Tibial artery (tissue), 4 donors: ENCODE results near the gene KAT2A.

Source experiments
- DNase-seq, 2 donors: peaks; one replicate each; pipeline ENCODE4 v3.0.0-alpha.2; 2019
- H3K27ac ChIP-seq, 2 donors: fragments of 200-600 bp; sonication (generic) in 1 of 2; 1 replicate in 1 of 2; 2 replicates in 1 of 2; pipeline ENCODE4 v1.5.1; 2018 to 2019; ENCODE audit warnings: mild to moderate bottlenecking in 1 of 2
- H3K27me3 ChIP-seq, 2 donors: fragments of 200-600 bp; sonication (generic) in 1 of 2; one replicate each; pipeline versions ENCODE4 v1.5.1 to v1.6.0; 2016 to 2019
- H3K36me3 ChIP-seq, 3 donors: fragments of 200-600 bp; sonication (generic) in 2 of 3; one replicate each; pipeline ENCODE4 v1.5.1; 2016 to 2019; ENCODE audit warnings: mild to moderate bottlenecking in 2 of 3
- H3K4me1 ChIP-seq, 4 donors: fragments of 200-600 bp; sonication (generic) in 2 of 4; 1 replicate in 3 of 4; 2 replicates in 1 of 4; pipeline ENCODE4 v1.5.1; 2016 to 2019
- H3K4me3 ChIP-seq, 2 donors: fragments of 200-600 bp; sonication (generic) in 1 of 2; 1 replicate in 1 of 2; 2 replicates in 1 of 2; pipeline ENCODE4 v1.5.1; 2018 to 2019; ENCODE audit warnings: mild to moderate bottlenecking in 2 of 2
- H3K9me3 ChIP-seq, 3 donors: fragments of 200-600 bp; sonication (generic) in 1 of 3; one replicate each; pipeline ENCODE4 v1.5.1; 2016 to 2019
- CTCF ChIP-seq, 2 experiments: fragments of 200-600 bp in 1 of 2; fragments of 450-650 bp in 1 of 2; IDR thresholded peaks; one replicate each; pipeline ENCODE4 v1.5.1; 2017 to 2019; ENCODE audit warnings: antibody characterized with exemption in 2 of 2, mild to moderate bottlenecking in 1 of 2, moderate library complexity in 1 of 2
- intact Hi-C: fragments of 100-400 bp; cut with DNase I; formaldehyde crosslinking; loops from one replicate; pipeline ENCODE4 v1.15.0; 2023; ENCODE audit warnings: low total_unique reads

Gene KAT2A

GRCh38 chr17:42097691-42098631 lies 23.2 kb downstream of the KAT2A start, which contains the start of gene ZNF385C:
ZNF385C (minus strand) TSS chr17:42098473; CDS start chr17:42063056, 35,417 bp downstream.
- Histone ChIP-seq H3K9me3 (no peaks in the 10 kb centered on the region), H3K36me3 (peaks cover 0 to 8% (median 0%) of the 10 kb centered on the region in 3 donors), H3K27me3 (peaks cover 0 to 44% of the 10 kb centered on the region in 2 donors), H3K27ac (no peak within 1 kb of the TSS), H3K4me1 (peaks cover 0 to 13% (median 6%) of the 10 kb centered on the region in 4 donors), H3K4me3 (no peak within 1 kb of the TSS)
- TF ChIP-seq CTCF (IDR thresholded peaks at IDR 0.05) = no peak
- intact Hi-C loops = no loop called here
- DNase-seq = no peak

GRCh38 chr17:42096360-42097111 lies 24.6 kb downstream of the KAT2A start:
- intact Hi-C loops = no loop called here
- peaks cover 0 to 12% (median 5%) of the 10 kb centered on the region in 4 donors for H3K4me1 ChIP-seq
- no peaks in the 10 kb centered on the region for H3K9me3 ChIP-seq
- no peak for TF ChIP-seq CTCF (IDR thresholded peaks at IDR 0.05)
- peaks cover 0 to under 1% (median 0%) of the 10 kb centered on the region in 3 donors for H3K36me3 ChIP-seq
- no peak overlapping the region for H3K27ac ChIP-seq
- H3K27me3 ChIP-seq = peaks cover 0 to 44% of the 10 kb centered on the region in 2 donors
- DNase-seq = no peak
- H3K4me3 ChIP-seq = no peak overlapping the region

GRCh38 chr17:42094375-42095069 lies 26.6 kb downstream of the KAT2A start:
- peaks cover 0 to 54% of the 10 kb centered on the region in 2 donors for H3K27me3 ChIP-seq

GRCh38 chr17:42092939-42093338 lies 28.2 kb downstream of the KAT2A start:
- H3K27me3 ChIP-seq = peaks cover 0 to 61% of the 10 kb centered on the region in 2 donors
- H3K4me3 ChIP-seq = no peak overlapping the region
- TF ChIP-seq CTCF (IDR thresholded peaks at IDR 0.05) = no peak

More at GRCh38 chr17:42094375-42095069, 26.6 kb downstream of the KAT2A start:
- Histone ChIP-seq H3K36me3 (no peaks in the 10 kb centered on the region), H3K27ac (no peak overlapping the region), H3K4me1 (peaks cover 0 to 12% (median 4%) of the 10 kb centered on the region in 4 donors), H3K9me3 (no peaks in the 10 kb centered on the region), H3K4me3 (no peak overlapping the region)
- no peak for DNase-seq
- intact Hi-C loops = no loop called here
- no peak for TF ChIP-seq CTCF (IDR thresholded peaks at IDR 0.05)

More at GRCh38 chr17:42092939-42093338, 28.2 kb downstream of the KAT2A start:
- Histone ChIP-seq H3K4me1 (peaks cover 0 to 4% (median under 1%) of the 10 kb centered on the region in 4 donors), H3K36me3 (no peaks in the 10 kb centered on the region), H3K9me3 (no peaks in the 10 kb centered on the region), H3K27ac (no peak overlapping the region)
- DNase-seq = no peak
- intact Hi-C loops = no loop called here
